HepG2 (cell line): ENCODE results near the gene ZC3H4. TPM values are rescaled to one million over a fixed set of nuclear protein-coding genes. Genes with fewer than 3 reads are reported as not detected.

Experiments used
- ELF3 ChIP-seq: IDR thresholded peaks from 2 replicates; pipeline ENCODE4 v1.6.1; 2016; ENCODE audit warnings: missing genetic modification reagents, missing compliant biosample characterization
- EZH2 ChIP-seq: conservative IDR thresholded peaks from 2 replicates; pipeline ENCODE4 v1.6.1; 2012; ENCODE audit warnings: mild to moderate bottlenecking, low read depth, low read length, moderate library complexity
- HDAC6 ChIP-seq: fragments of 200-600 bp; sonication (generic); IDR thresholded peaks from 2 replicates; pipeline ENCODE4 v1.7.0; 2017; ENCODE audit warnings: mild to moderate bottlenecking, antibody characterized with exemption, low read length, low read depth
- KAT2B ChIP-seq: fragments of 150-350 bp; IDR thresholded peaks from 2 replicates; pipeline ENCODE4 v1.6.1; 2014; ENCODE audit warnings: low read depth, low read length, borderline replicate concordance
- MED13 ChIP-seq: sonication (generic); formaldehyde crosslinking; IDR thresholded peaks from 2 replicates; pipeline ENCODE4 v1.5.0; 2020; ENCODE audit warnings: missing genetic modification reagents
- NR2F6 ChIP-seq, 2 experiments: IDR thresholded peaks; 2 replicates each; pipeline ENCODE4 v1.6.1; 2016; ENCODE audit warnings: antibody characterized with exemption in 1 of 2, mild to moderate bottlenecking in 1 of 2
- PHF5A ChIP-seq: IDR thresholded peaks from one replicate; pipeline ENCODE4 v1.6.1; 2018; ENCODE audit warnings: low read depth, missing genetic modification reagents; ENCODE audit not compliant: unreplicated experiment
- SRSF1 ChIP-seq: fragments of 200-400 bp; formaldehyde crosslinking; optimal IDR thresholded peaks from 2 replicates; pipeline ENCODE3; 2017; ENCODE audit warnings: mild to moderate bottlenecking, low read depth, low read length, moderate library complexity
- ZNF160 ChIP-seq: sonication (generic); formaldehyde crosslinking; IDR thresholded peaks from 2 replicates; pipeline ENCODE4 v1.8.0; 2022; ENCODE audit warnings: mild to moderate bottlenecking, inconsistent platforms, missing genetic modification reagents
- ZNF224 ChIP-seq: sonication (generic); formaldehyde crosslinking; IDR thresholded peaks from 2 replicates; pipeline ENCODE4 v1.5.0; 2020; ENCODE audit warnings: mild to moderate bottlenecking, missing genetic modification reagents
- polyA plus RNA-seq, 8 experiments: library from polyadenylated mRNA; depleted of rRNA in 3 of 8; stranded (reverse) in 7 of 8; unstranded in 1 of 8; fragments of >200 nt; fragmentation: Illumina TruSeq in 4 of 8; extraction: Trizol in 4 of 8; gene quantifications; 2 replicates each; pipeline versions ENCODE4 v1.2.1 to v1.2.3, GENCODE V29; 2011 to 2016; ENCODE audit warnings: low read depth in 4 of 8, missing spikeins in 1 of 8, mixed read lengths in 1 of 8; ENCODE audit not compliant: insufficient read depth in 1 of 8
- total RNA-seq, 5 experiments: library from RNA; depleted of rRNA; stranded (reverse); fragments of >200 nt; fragmentation: Illumina TruSeq; extraction: Trizol; gene quantifications; 2 replicates each; pipeline ENCODE4 v1.2.3, GENCODE V29; 2016; ENCODE audit warnings: low read depth in 1 of 5
- TF ChIP-seq, protein P1 (sequence below): sonication (generic); formaldehyde crosslinking; IDR thresholded peaks from 2 replicates; pipeline ENCODE4 v1.8.0; 2022; ENCODE audit warnings: mild to moderate bottlenecking, missing genetic modification reagents; ENCODE audit not compliant: insufficient replicate concordance
- TF ChIP-seq, protein P2 (sequence below), 2 experiments: IDR thresholded peaks; 2 replicates each; pipeline ENCODE4 v1.6.1; 2011 to 2012; ENCODE audit warnings: low read length in 2 of 2, borderline replicate concordance in 1 of 2, low read depth in 1 of 2, mild to moderate bottlenecking in 1 of 2, moderate library complexity in 1 of 2
- TF ChIP-seq, protein P3 (sequence below): sonication (generic); formaldehyde crosslinking; conservative IDR thresholded peaks from 2 replicates; pipeline ENCODE4 v1.8.0; 2022; ENCODE audit warnings: missing genetic modification reagents
- TF ChIP-seq, protein P4 (sequence below): sonication (generic); formaldehyde crosslinking; IDR thresholded peaks from 2 replicates; pipeline ENCODE4 v1.8.1; 2023; ENCODE audit warnings: mild to moderate bottlenecking, missing genetic modification reagents
- TF ChIP-seq, protein P5 (sequence below): sonication (generic); formaldehyde crosslinking; IDR thresholded peaks from 2 replicates; pipeline ENCODE4 v1.4.0; 2020; ENCODE audit warnings: missing genetic modification reagents
- TF ChIP-seq, protein P6 (sequence below): sonication (generic); formaldehyde crosslinking; IDR thresholded peaks from 2 replicates; pipeline ENCODE4 v1.4.0; 2020; ENCODE audit warnings: missing genetic modification reagents; ENCODE audit errors: not compliant biosample characterization
- TF ChIP-seq, protein P7 (sequence below): IDR thresholded peaks from 2 replicates; pipeline ENCODE4 v1.6.1; 2016; ENCODE audit warnings: low read depth, borderline replicate concordance

ZC3H4 gene
- total and polyA plus RNA-seq, 2 of the 13 experiments (the other 11 are each of a cell fraction or from before 2014, with no cell fraction given): 1.8 to 10.7 TPM

DNA sequence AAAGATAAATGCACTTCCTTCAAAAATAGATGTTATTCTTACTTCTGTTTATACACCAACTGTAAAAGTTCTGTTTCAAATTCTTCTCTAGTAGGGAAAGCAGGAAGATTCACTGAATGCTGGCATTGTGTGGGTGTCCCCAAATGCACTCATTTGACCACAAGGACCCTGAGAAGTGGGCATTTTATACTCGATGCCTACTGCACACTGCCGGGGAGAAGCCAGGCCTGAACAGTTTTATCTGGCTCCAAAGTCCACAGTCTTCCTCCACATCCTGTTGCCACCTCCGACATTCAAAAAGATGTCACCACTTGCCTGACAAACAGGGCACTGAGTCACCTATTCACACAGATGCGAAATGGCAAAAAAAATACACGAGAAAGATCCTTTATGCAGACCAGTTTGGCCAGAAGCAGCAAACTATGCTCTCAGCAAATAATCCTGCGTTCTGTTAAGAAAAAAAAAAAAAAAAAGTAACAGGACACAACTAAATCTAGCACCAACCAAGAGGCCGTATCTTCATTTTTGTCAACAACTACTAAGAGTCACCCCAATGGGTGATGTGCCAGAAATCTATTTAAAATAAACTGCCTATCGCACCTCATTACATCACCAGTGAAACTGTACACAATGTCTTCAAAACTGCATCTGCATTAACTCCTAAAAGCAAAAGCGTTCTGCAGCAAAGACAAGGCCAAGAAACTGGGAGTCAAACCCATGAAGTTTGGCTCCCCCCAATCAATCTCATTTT, 6.2 kb downstream of the ZC3H4 start (continued):
- TF ChIP-seq MED13 (CRISPR knock-in tag) (no peak), ELF3 (CRISPR knock-in tag) (peak; percentile 70), EZH2 (no peak), NR2F6 (IDR thresholded peaks at IDR 0.05) (no peak), NR2F6 (CRISPR knock-in tag; IDR thresholded peaks at IDR 0.05) (peak; percentile 51; the same call in 1 of the 2 replicates), KAT2B (no peak), SRSF1 (no peak), PHF5A (no peak), HDAC6 (no peak), ZNF160 (CRISPR knock-in tag) (no peak), ZNF224 (CRISPR knock-in tag) (no peak)
- TF ChIP-seq, protein P1, sequence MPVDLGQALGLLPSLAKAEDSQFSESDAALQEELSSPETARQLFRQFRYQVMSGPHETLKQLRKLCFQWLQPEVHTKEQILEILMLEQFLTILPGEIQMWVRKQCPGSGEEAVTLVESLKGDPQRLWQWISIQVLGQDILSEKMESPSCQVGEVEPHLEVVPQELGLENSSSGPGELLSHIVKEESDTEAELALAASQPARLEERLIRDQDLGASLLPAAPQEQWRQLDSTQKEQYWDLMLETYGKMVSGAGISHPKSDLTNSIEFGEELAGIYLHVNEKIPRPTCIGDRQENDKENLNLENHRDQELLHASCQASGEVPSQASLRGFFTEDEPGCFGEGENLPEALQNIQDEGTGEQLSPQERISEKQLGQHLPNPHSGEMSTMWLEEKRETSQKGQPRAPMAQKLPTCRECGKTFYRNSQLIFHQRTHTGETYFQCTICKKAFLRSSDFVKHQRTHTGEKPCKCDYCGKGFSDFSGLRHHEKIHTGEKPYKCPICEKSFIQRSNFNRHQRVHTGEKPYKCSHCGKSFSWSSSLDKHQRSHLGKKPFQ (CRISPR knock-in tag): no peak
- TF ChIP-seq, protein P2, sequence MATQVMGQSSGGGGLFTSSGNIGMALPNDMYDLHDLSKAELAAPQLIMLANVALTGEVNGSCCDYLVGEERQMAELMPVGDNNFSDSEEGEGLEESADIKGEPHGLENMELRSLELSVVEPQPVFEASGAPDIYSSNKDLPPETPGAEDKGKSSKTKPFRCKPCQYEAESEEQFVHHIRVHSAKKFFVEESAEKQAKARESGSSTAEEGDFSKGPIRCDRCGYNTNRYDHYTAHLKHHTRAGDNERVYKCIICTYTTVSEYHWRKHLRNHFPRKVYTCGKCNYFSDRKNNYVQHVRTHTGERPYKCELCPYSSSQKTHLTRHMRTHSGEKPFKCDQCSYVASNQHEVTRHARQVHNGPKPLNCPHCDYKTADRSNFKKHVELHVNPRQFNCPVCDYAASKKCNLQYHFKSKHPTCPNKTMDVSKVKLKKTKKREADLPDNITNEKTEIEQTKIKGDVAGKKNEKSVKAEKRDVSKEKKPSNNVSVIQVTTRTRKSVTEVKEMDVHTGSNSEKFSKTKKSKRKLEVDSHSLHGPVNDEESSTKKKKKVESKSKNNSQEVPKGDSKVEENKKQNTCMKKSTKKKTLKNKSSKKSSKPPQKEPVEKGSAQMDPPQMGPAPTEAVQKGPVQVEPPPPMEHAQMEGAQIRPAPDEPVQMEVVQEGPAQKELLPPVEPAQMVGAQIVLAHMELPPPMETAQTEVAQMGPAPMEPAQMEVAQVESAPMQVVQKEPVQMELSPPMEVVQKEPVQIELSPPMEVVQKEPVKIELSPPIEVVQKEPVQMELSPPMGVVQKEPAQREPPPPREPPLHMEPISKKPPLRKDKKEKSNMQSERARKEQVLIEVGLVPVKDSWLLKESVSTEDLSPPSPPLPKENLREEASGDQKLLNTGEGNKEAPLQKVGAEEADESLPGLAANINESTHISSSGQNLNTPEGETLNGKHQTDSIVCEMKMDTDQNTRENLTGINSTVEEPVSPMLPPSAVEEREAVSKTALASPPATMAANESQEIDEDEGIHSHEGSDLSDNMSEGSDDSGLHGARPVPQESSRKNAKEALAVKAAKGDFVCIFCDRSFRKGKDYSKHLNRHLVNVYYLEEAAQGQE (IDR thresholded peaks at IDR 0.05; ENCODE audit: borderline replicate concordance in 1 of 2, low read depth in 1 of 2, low read length in 2 of 2): no peak
- TF ChIP-seq, protein P3, sequence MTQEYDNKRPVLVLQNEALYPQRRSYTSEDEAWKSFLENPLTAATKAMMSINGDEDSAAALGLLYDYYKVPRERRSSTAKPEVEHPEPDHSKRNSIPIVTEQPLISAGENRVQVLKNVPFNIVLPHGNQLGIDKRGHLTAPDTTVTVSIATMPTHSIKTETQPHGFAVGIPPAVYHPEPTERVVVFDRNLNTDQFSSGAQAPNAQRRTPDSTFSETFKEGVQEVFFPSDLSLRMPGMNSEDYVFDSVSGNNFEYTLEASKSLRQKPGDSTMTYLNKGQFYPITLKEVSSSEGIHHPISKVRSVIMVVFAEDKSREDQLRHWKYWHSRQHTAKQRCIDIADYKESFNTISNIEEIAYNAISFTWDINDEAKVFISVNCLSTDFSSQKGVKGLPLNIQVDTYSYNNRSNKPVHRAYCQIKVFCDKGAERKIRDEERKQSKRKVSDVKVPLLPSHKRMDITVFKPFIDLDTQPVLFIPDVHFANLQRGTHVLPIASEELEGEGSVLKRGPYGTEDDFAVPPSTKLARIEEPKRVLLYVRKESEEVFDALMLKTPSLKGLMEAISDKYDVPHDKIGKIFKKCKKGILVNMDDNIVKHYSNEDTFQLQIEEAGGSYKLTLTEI (CRISPR knock-in tag): no peak
- TF ChIP-seq, protein P4, sequence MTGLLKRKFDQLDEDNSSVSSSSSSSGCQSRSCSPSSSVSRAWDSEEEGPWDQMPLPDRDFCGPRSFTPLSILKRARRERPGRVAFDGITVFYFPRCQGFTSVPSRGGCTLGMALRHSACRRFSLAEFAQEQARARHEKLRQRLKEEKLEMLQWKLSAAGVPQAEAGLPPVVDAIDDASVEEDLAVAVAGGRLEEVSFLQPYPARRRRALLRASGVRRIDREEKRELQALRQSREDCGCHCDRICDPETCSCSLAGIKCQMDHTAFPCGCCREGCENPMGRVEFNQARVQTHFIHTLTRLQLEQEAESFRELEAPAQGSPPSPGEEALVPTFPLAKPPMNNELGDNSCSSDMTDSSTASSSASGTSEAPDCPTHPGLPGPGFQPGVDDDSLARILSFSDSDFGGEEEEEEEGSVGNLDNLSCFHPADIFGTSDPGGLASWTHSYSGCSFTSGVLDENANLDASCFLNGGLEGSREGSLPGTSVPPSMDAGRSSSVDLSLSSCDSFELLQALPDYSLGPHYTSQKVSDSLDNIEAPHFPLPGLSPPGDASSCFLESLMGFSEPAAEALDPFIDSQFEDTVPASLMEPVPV (CRISPR knock-in tag): no peak
- TF ChIP-seq, protein P5, sequence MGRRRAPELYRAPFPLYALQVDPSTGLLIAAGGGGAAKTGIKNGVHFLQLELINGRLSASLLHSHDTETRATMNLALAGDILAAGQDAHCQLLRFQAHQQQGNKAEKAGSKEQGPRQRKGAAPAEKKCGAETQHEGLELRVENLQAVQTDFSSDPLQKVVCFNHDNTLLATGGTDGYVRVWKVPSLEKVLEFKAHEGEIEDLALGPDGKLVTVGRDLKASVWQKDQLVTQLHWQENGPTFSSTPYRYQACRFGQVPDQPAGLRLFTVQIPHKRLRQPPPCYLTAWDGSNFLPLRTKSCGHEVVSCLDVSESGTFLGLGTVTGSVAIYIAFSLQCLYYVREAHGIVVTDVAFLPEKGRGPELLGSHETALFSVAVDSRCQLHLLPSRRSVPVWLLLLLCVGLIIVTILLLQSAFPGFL (CRISPR knock-in tag): no peak
- TF ChIP-seq, protein P6, sequence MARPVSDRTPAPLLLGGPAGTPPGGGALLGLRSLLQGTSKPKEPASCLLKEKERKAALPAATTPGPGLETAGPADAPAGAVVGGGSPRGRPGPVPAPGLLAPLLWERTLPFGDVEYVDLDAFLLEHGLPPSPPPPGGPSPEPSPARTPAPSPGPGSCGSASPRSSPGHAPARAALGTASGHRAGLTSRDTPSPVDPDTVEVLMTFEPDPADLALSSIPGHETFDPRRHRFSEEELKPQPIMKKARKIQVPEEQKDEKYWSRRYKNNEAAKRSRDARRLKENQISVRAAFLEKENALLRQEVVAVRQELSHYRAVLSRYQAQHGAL (CRISPR knock-in tag): no peak
- TF ChIP-seq, protein P7, sequence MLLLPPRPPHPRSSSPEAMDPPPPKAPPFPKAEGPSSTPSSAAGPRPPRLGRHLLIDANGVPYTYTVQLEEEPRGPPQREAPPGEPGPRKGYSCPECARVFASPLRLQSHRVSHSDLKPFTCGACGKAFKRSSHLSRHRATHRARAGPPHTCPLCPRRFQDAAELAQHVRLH (CRISPR knock-in tag): 0 out of 2 replicates have a peak, but pooled peaks have one; percentile 20
